PC-3 (cell line): ENCODE measurements around the gene NCOA1. TPM values are rescaled to one million over a fixed set of nuclear protein-coding genes. Genes with fewer than 3 reads are reported as not detected.

Experiments
- ATAC-seq: fragments of 200-7000 bp; cut with Tn5 transposase; 2 replicates; pipeline ENCODE4 v1.9.1; 2020; ENCODE audit warnings: mild to moderate bottlenecking, moderate library complexity
- BruUV-seq: library from RNA; stranded (reverse); fragments of 400-500 nt; replicated peaks from 2 replicates; lab custom pipeline; 2021; lab: Mats Ljungman, UMichigan
- CTCF ChIA-PET: fragments of 300-600 bp; sonication (Branson Sonifier 250); formaldehyde crosslinking; loops from one replicate; lab custom pipeline; 2022; ENCODE audit warnings: antibody characterized with exemption; lab: Charles Lee
- POLR2A ChIA-PET: fragments of 300-600 bp; sonication (Branson Sonifier 250); formaldehyde crosslinking; loops from one replicate; lab custom pipeline; 2022; ENCODE audit warnings: antibody characterized with exemption; ENCODE audit not compliant: unreplicated experiment; lab: Charles Lee
- DNase-seq: peaks from one replicate; pipeline ENCODE4 v3.0.0-alpha.2; 2015
- H2AFZ ChIP-seq: fragments of 300-600 bp; sonication (generic); 2 replicates; pipeline ENCODE4 v1.6.0; 2016; ENCODE audit warnings: antibody characterized with exemption, low read length
- H3F3A ChIP-seq: fragments of 300-600 bp; sonication (generic); one replicate; pipeline ENCODE4 v1.6.0; 2017; ENCODE audit warnings: antibody characterized with exemption, low read length, control low read depth, mild to moderate bottlenecking; ENCODE audit not compliant: unreplicated experiment
- H3K27ac ChIP-seq: fragments of 300-600 bp; sonication (generic); 2 replicates; pipeline ENCODE4 v1.5.1; 2016; ENCODE audit warnings: mild to moderate bottlenecking, low read length
- H3K27me3 ChIP-seq: fragments of 300-600 bp; sonication (generic); 2 replicates; pipeline ENCODE4 v1.6.1; 2016; ENCODE audit warnings: low read length, mixed read lengths
- H3K36me3 ChIP-seq: fragments of 300-600 bp; sonication (generic); 2 replicates; pipeline ENCODE4 v1.6.1; 2016; ENCODE audit warnings: low read depth, mixed run types, low read length, mixed read lengths
- H3K4me1 ChIP-seq: fragments of 300-600 bp; sonication (generic); 2 replicates; pipeline ENCODE4 v1.5.1; 2016; ENCODE audit warnings: low read length; ENCODE audit not compliant: insufficient read depth
- H3K4me2 ChIP-seq: fragments of 300-600 bp; sonication (generic); 2 replicates; pipeline ENCODE4 v1.6.0; 2016; ENCODE audit warnings: low read length
- H3K4me3 ChIP-seq: fragments of 300-600 bp; sonication (generic); 2 replicates; pipeline ENCODE4 v1.5.1; 2016; ENCODE audit warnings: mild to moderate bottlenecking, low read length, mixed read lengths
- H3K79me2 ChIP-seq: fragments of 300-600 bp; sonication (generic); 2 replicates; pipeline ENCODE4 v1.6.1; 2017; ENCODE audit warnings: low read length, mixed read lengths
- H3K9ac ChIP-seq: fragments of 300-600 bp; sonication (generic); 2 replicates; pipeline ENCODE4 v1.6.0; 2016; ENCODE audit warnings: mild to moderate bottlenecking, low read length
- H3K9me2 ChIP-seq: fragments of 300-600 bp; sonication (generic); replicated peaks from 2 replicates; pipeline ENCODE4 v1.6.1; 2016; ENCODE audit warnings: mixed run types, low read length, mixed read lengths
- H3K9me3 ChIP-seq: fragments of 300-600 bp; sonication (generic); 2 replicates; pipeline ENCODE4 v1.6.1; 2016; ENCODE audit warnings: low read length, mixed read lengths
- H4K20me1 ChIP-seq: fragments of 300-600 bp; sonication (generic); 2 replicates; pipeline ENCODE4 v1.6.1; 2016; ENCODE audit warnings: low read length, mixed read lengths
- CTCF ChIP-seq: fragments of 300-600 bp; sonication (generic); conservative IDR thresholded peaks from 2 replicates; pipeline ENCODE4 v1.5.1; 2017; ENCODE audit warnings: antibody characterized with exemption, low read depth, mild to moderate bottlenecking, low read length
- EZH2 ChIP-seq: fragments of 300-600 bp; sonication (generic); IDR thresholded peaks from one replicate; pipeline ENCODE4 v1.6.1; 2017; ENCODE audit warnings: antibody characterized with exemption, mild to moderate bottlenecking, low read length; ENCODE audit not compliant: unreplicated experiment
- EZH2phosphoT487 ChIP-seq: fragments of 300-600 bp; sonication (generic); IDR thresholded peaks from 2 replicates; pipeline ENCODE4 v1.6.1; 2018; ENCODE audit warnings: mild to moderate bottlenecking, antibody characterized with exemption, low read length, borderline replicate concordance
- intact Hi-C: fragments of 100-400 bp; cut with micrococcal nuclease; formaldehyde crosslinking; loops from 2 replicates; pipeline ENCODE4 v1.9.0; 2023
- total RNA-seq: library from RNA; depleted of rRNA; stranded (reverse); fragments of >200 nt; gene quantifications from 2 replicates; pipeline ENCODE4 v1.2.3, GENCODE V29; 2014

NCOA1 gene
- total RNA-seq, 1 experiment from 2014 or later = 7.5 TPM

- Histone ChIP-seq H3K4me2 (no peak overlapping the region), H3K4me1 (peaks cover 7% of the 10 kb centered on the region; the same call in 1 of the 2 replicates), H3K9me2 (no peaks in the 10 kb centered on the region), H2AFZ (no peak overlapping the region), H3K79me2 (no peaks in the 10 kb centered on the region), H3K4me3 (no peak overlapping the region), H3K27ac (no peak overlapping the region), H3K27me3 (no peaks in the 10 kb centered on the region), H3K36me3 (no peaks in the 10 kb centered on the region), H3K9ac (no peak overlapping the region), H4K20me1 (no peaks in the 10 kb centered on the region), H3F3A (no peaks in the 10 kb centered on the region), H3K9me3 (no peaks in the 10 kb centered on the region)
- intact Hi-C loops = no loop called here
- CTCF ChIA-PET = no interaction called here
- no TSS peak for BruUV-seq
- TF ChIP-seq EZH2 = no peak
- no peak for TF ChIP-seq CTCF
- no peak for TF ChIP-seq EZH2phosphoT487
- ATAC-seq (no peak), DNase-seq (no peak)
- POLR2A ChIA-PET = no interaction called here
Observed at GRCh38 chr2:24742730-24743129, 251.7 kb downstream of the NCOA1 start.

GRCh38 chr2:24743924-24744323, 252.9 kb downstream of the NCOA1 start:
- H3K4me1 ChIP-seq = peaks cover 7% of the 10 kb centered on the region; the same call in 1 of the 2 replicates
- no peak for ATAC-seq
- H3K27ac ChIP-seq = no peak overlapping the region
- ChIA-PET CTCF (no interaction called here), POLR2A (no interaction called here)
- TF ChIP-seq EZH2 (no peak), EZH2phosphoT487 (no peak), CTCF (no peak)
- no peaks in the 10 kb centered on the region for H3K9me2 ChIP-seq
- H4K20me1 ChIP-seq = no peaks in the 10 kb centered on the region
- H3K4me3 ChIP-seq = no peak overlapping the region
- no peak overlapping the region for H3K9ac ChIP-seq
- H3F3A ChIP-seq = no peaks in the 10 kb centered on the region
- intact Hi-C loops = no loop called here
- no TSS peak for BruUV-seq
- H3K27me3 ChIP-seq = no peaks in the 10 kb centered on the region
- no peaks in the 10 kb centered on the region for H3K79me2 ChIP-seq
- DNase-seq = no peak
- no peaks in the 10 kb centered on the region for H3K36me3 ChIP-seq
- no peak overlapping the region for H2AFZ ChIP-seq
- no peak overlapping the region for H3K4me2 ChIP-seq
- H3K9me3 ChIP-seq = no peaks in the 10 kb centered on the region

- H3K27ac ChIP-seq = no peak overlapping the region
- no TSS peak for BruUV-seq
Observed at GRCh38 chr2:24744356-24744755, 253.3 kb downstream of the NCOA1 start.

More at GRCh38 chr2:24744356-24744755, 253.3 kb downstream of the NCOA1 start:
- H3K36me3 ChIP-seq = no peaks in the 10 kb centered on the region
- intact Hi-C loops = no loop called here
- H3K9me3 ChIP-seq = no peaks in the 10 kb centered on the region
- no peak overlapping the region for H2AFZ ChIP-seq
- no peaks in the 10 kb centered on the region for H3F3A ChIP-seq
- no peaks in the 10 kb centered on the region for H4K20me1 ChIP-seq
- H3K9me2 ChIP-seq = no peaks in the 10 kb centered on the region
- H3K9ac ChIP-seq = no peak overlapping the region
- no peak for ATAC-seq
- no peak for DNase-seq
- CTCF ChIA-PET = no interaction called here
- POLR2A ChIA-PET = no interaction called here
- TF ChIP-seq EZH2phosphoT487 = no peak
- no peak for TF ChIP-seq EZH2
- no peaks in the 10 kb centered on the region for H3K79me2 ChIP-seq
- no peak overlapping the region for H3K4me3 ChIP-seq
- no peak overlapping the region for H3K4me2 ChIP-seq
- no peaks in the 10 kb centered on the region for H3K27me3 ChIP-seq
- peaks cover 6% of the 10 kb centered on the region; the same call in 1 of the 2 replicates for H3K4me1 ChIP-seq
